DOHH2 (cell line): ENCODE results near the gene MAFB.

Source experiments
- CTCF ChIP-seq: fragments of 200-600 bp; sonication (generic); IDR thresholded peaks from one replicate; pipeline ENCODE4 v1.5.1; 2014; ENCODE audit warnings: antibody characterized with exemption, mild to moderate bottlenecking, low read depth, low read length; ENCODE audit not compliant: poor library complexity, severe bottlenecking
- EZH2phosphoT487 ChIP-seq: fragments of 200-600 bp; sonication (generic); IDR thresholded peaks from 2 replicates; pipeline ENCODE4 v1.6.1; 2017; ENCODE audit warnings: borderline replicate concordance, mild to moderate bottlenecking, antibody characterized with exemption, low read length, moderate library complexity, mixed read lengths

GRCh38 chr20:40677343-40677924 is 11.6 kb downstream of the MAFB start:
- no peak for TF ChIP-seq CTCF
- no peak for TF ChIP-seq EZH2phosphoT487
